ENCODE results near the gene ODAD2.
"Not testable (repeated sequence)": the region's sequence is repeated elsewhere in the genome, so short reads cannot be mapped to it uniquely, and the experiment has no call there.

DNA sequence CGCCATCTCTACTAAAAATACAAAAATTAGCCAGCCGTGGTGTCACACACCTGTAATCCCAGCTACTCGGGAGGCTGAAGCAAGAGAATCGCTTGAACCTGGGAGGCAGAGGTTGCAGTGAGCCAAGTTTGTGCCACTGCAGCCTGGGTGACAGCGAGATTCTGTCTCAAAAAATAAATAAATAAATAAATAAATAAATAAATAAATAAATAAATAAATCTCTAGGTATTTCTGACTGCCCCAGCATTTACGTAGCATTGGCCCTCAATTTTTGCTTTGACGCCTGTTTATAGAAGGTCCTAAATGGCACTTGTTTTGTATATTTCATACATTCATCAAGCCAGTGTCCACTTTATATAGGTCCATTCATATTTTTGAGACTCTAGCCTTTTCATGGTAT lies 28.9 kb downstream of the ODAD2 start:
- TF ChIP-seq, protein P1, sequence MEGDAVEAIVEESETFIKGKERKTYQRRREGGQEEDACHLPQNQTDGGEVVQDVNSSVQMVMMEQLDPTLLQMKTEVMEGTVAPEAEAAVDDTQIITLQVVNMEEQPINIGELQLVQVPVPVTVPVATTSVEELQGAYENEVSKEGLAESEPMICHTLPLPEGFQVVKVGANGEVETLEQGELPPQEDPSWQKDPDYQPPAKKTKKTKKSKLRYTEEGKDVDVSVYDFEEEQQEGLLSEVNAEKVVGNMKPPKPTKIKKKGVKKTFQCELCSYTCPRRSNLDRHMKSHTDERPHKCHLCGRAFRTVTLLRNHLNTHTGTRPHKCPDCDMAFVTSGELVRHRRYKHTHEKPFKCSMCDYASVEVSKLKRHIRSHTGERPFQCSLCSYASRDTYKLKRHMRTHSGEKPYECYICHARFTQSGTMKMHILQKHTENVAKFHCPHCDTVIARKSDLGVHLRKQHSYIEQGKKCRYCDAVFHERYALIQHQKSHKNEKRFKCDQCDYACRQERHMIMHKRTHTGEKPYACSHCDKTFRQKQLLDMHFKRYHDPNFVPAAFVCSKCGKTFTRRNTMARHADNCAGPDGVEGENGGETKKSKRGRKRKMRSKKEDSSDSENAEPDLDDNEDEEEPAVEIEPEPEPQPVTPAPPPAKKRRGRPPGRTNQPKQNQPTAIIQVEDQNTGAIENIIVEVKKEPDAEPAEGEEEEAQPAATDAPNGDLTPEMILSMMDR (IDR thresholded peaks at IDR 0.05): not testable (repeated sequence)
- not testable (repeated sequence) for TF ChIP-seq POLR2A (IDR thresholded peaks at IDR 0.05)
